H9 (cell line): ENCODE data around the gene PIP4P1. TPM values are rescaled to one million over a fixed set of nuclear protein-coding genes. Genes with fewer than 3 reads are reported as not detected.

ENCODE experiments used
- DNase-seq: peaks from one replicate; pipeline ENCODE4 v3.0.0-alpha.2; 2017
- H2AFZ ChIP-seq: one replicate; pipeline ENCODE4 v1.6.1; 2013; ENCODE audit warnings: mild to moderate bottlenecking, low read length, control low read depth, moderate library complexity
- H2AK5ac ChIP-seq: 2 replicates; pipeline ENCODE4 v1.6.1; 2013; ENCODE audit warnings: low read length, control low read depth, mixed read lengths; ENCODE audit not compliant: insufficient read length
- H2BK120ac ChIP-seq: one replicate; pipeline ENCODE4 v1.6.1; 2013; ENCODE audit warnings: low read depth, mild to moderate bottlenecking, low read length, control low read depth, inconsistent platforms; ENCODE audit not compliant: poor library complexity, severe bottlenecking
- H2BK12ac ChIP-seq: 2 replicates; pipeline ENCODE4 v1.6.1; 2013; ENCODE audit warnings: low read length, control low read depth, mixed read lengths, low read depth; ENCODE audit not compliant: insufficient read length
- H2BK15ac ChIP-seq: 2 replicates; pipeline ENCODE4 v1.6.1; 2013; ENCODE audit warnings: low read depth, low read length, control low read depth
- H2BK20ac ChIP-seq: one replicate; pipeline ENCODE4 v1.6.1; 2013; ENCODE audit warnings: low read depth, mild to moderate bottlenecking, low read length, control low read depth, inconsistent platforms; ENCODE audit not compliant: poor library complexity, severe bottlenecking
- H2BK5ac ChIP-seq: 2 replicates; pipeline ENCODE4 v1.6.1; 2013; ENCODE audit warnings: low read length, control low read depth, mixed read lengths; ENCODE audit not compliant: insufficient read length
- H3K14ac ChIP-seq: 2 replicates; pipeline ENCODE4 v1.6.1; 2013; ENCODE audit warnings: low read length, control low read depth; ENCODE audit not compliant: insufficient read depth
- H3K18ac ChIP-seq: 2 replicates; pipeline ENCODE4 v1.6.1; 2013; ENCODE audit warnings: low read depth, mild to moderate bottlenecking, mixed read lengths, low read length, control low read depth; ENCODE audit not compliant: insufficient read length
- H3K23ac ChIP-seq: 2 replicates; pipeline ENCODE4 v1.6.1; 2013; ENCODE audit warnings: low read length, control low read depth, mixed read lengths, low read depth; ENCODE audit not compliant: insufficient read length
- H3K23me2 ChIP-seq: 2 replicates; pipeline ENCODE4 v1.6.1; 2013; ENCODE audit warnings: low read depth, mild to moderate bottlenecking, mixed read lengths, low read length, control low read depth; ENCODE audit not compliant: insufficient read length, poor library complexity, severe bottlenecking
- H3K27ac ChIP-seq: 2 replicates; pipeline ENCODE4 v1.5.1; 2013; ENCODE audit warnings: low read length, control low read depth, mixed read lengths, low read depth; ENCODE audit not compliant: insufficient read length
- H3K27me3 ChIP-seq: 2 replicates; pipeline ENCODE4 v1.6.1; 2013; ENCODE audit warnings: low read length, control low read depth, inconsistent platforms; ENCODE audit not compliant: insufficient read depth
- H3K4ac ChIP-seq: 2 replicates; pipeline ENCODE4 v1.6.1; 2013; ENCODE audit warnings: low read depth, mild to moderate bottlenecking, control low read depth, inconsistent platforms, low read length, moderate library complexity
- H3K4me1 ChIP-seq: 2 replicates; pipeline ENCODE4 v1.6.1; 2013; ENCODE audit warnings: low read length, control low read depth, inconsistent platforms; ENCODE audit not compliant: insufficient read depth
- H3K4me2 ChIP-seq: 2 replicates; pipeline ENCODE4 v1.6.1; 2013; ENCODE audit warnings: low read length, control low read depth, mixed read lengths; ENCODE audit not compliant: insufficient read length, insufficient read depth
- H3K56ac ChIP-seq: 2 replicates; pipeline ENCODE4 v1.6.1; 2013; ENCODE audit warnings: low read depth, mild to moderate bottlenecking, mixed read lengths, low read length, control low read depth; ENCODE audit not compliant: insufficient read length
- H3K79me1 ChIP-seq: 2 replicates; pipeline ENCODE4 v1.6.1; 2013; ENCODE audit warnings: low read depth, mild to moderate bottlenecking, moderate library complexity, low read length, control low read depth, inconsistent platforms; ENCODE audit not compliant: insufficient read depth, poor library complexity, severe bottlenecking
- H3K79me2 ChIP-seq: 2 replicates; pipeline ENCODE4 v1.6.1; 2013; ENCODE audit warnings: low read length, control low read depth, inconsistent platforms; ENCODE audit not compliant: insufficient read depth
- H3K9ac ChIP-seq: 2 replicates; pipeline ENCODE4 v1.6.1; 2013; ENCODE audit warnings: low read length, control low read depth, mixed read lengths; ENCODE audit not compliant: insufficient read length; ENCODE audit errors: extremely low read depth
- H3K9me3 ChIP-seq: one replicate; pipeline ENCODE4 v1.6.1; 2013; ENCODE audit warnings: low read depth, low read length, inconsistent platforms; ENCODE audit not compliant: control insufficient read depth
- H3T11ph ChIP-seq: one replicate; pipeline ENCODE4 v1.6.1; 2013; ENCODE audit warnings: mild to moderate bottlenecking, low read length, control low read depth, inconsistent platforms
- H4K20me1 ChIP-seq: one replicate; pipeline ENCODE4 v1.6.1; 2013; ENCODE audit not compliant: control insufficient read depth, insufficient read length, insufficient read depth
- H4K5ac ChIP-seq: 2 replicates; pipeline ENCODE4 v1.6.1; 2013; ENCODE audit warnings: low read depth, mild to moderate bottlenecking, mixed read lengths, low read length, control low read depth; ENCODE audit not compliant: insufficient read length
- H4K8ac ChIP-seq: replicated peaks from 2 replicates; pipeline ENCODE4 v1.6.1; 2013; ENCODE audit warnings: low read length, control low read depth, mixed read lengths, low read depth; ENCODE audit not compliant: insufficient read length
- H4K91ac ChIP-seq: 2 replicates; pipeline ENCODE4 v1.6.1; 2013; ENCODE audit warnings: low read depth, mild to moderate bottlenecking, moderate library complexity, mixed read lengths, low read length, control low read depth; ENCODE audit not compliant: insufficient read length
- H3K27ac Mint-ChIP-seq, 3 experiments: 2 replicates in 2 of 3; 3 replicates in 1 of 3; pipeline ENCODE4 v1.8.0; 2020 to 2021; ENCODE audit warnings: mixed read lengths in 3 of 3, mild to moderate bottlenecking in 1 of 3, moderate library complexity in 1 of 3
- H3K27me3 Mint-ChIP-seq: 2 replicates; pipeline ENCODE4 v1.8.0; 2021; ENCODE audit warnings: low read depth, mild to moderate bottlenecking, moderate library complexity, mixed read lengths
- H3K36me3 Mint-ChIP-seq, 3 experiments: 2 replicates in 2 of 3; 3 replicates in 1 of 3; pipeline ENCODE4 v1.8.0; 2020 to 2021; ENCODE audit warnings: low read depth in 3 of 3, mixed read lengths in 3 of 3; ENCODE audit not compliant: insufficient read depth in 1 of 3
- H3K4me1 Mint-ChIP-seq, 2 experiments: 2 replicates each; pipeline ENCODE4 v1.8.0; 2020; ENCODE audit warnings: mixed read lengths in 2 of 2
- H3K4me3 Mint-ChIP-seq, 2 experiments: 2 replicates in 1 of 2; 3 replicates in 1 of 2; pipeline ENCODE4 v1.8.0; 2020 to 2021; ENCODE audit warnings: mild to moderate bottlenecking in 2 of 2, mixed read lengths in 2 of 2, moderate library complexity in 1 of 2
- H3K9me3 Mint-ChIP-seq, 2 experiments: 2 replicates in 1 of 2; 3 replicates in 1 of 2; pipeline ENCODE4 v1.8.0; 2020; ENCODE audit warnings: mild to moderate bottlenecking in 2 of 2, mixed read lengths in 2 of 2, moderate library complexity in 1 of 2
- total RNA-seq: library from RNA; stranded (reverse); gene quantifications from 2 replicates; pipeline ENCODE4 v1.2.1, GENCODE V29; 2021
- TF ChIP-seq, protein P1 (sequence below): fragments of 200-600 bp; sonication (generic); conservative IDR thresholded peaks from 3 replicates; pipeline ENCODE4 v1.8.0; 2021; ENCODE audit warnings: antibody characterized with exemption, mild to moderate bottlenecking

PIP4P1 gene
- total RNA-seq, 1 experiment from 2014 or later: 41.6 TPM

DNA sequence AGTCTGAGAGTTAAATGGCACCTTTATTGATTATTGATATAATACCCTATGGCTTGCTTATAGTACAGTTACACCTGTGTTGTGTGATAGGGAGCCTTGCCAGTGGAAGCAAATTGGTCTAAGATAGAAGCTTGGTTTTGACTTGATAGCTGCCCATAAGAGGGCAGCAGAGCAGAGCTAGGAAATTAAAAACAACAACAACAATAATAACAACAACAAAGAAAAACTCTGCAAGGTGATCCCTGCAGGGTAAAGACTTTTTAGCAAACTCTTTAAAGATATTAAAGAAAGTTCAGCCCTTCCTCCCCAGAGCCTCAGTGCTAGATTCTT is 26.1 kb upstream of the PIP4P1 start:
- no peaks in the 10 kb centered on the region for H3K27me3 ChIP-seq
- no peaks in the 10 kb centered on the region for H3K27me3 Mint-ChIP-seq
- H4K5ac ChIP-seq: no peak overlapping the region
- H3K56ac ChIP-seq: no peak overlapping the region
- H3K79me1 ChIP-seq: no peaks in the 10 kb centered on the region
- H4K91ac ChIP-seq: no peak overlapping the region
- H2AK5ac ChIP-seq: no peak overlapping the region
- H3T11ph ChIP-seq: no peak overlapping the region
- no peaks in the 10 kb centered on the region for H3K9me3 Mint-ChIP-seq
- no peak overlapping the region for H3K4ac ChIP-seq
- H4K20me1 ChIP-seq: no peaks in the 10 kb centered on the region
- H3K23me2 ChIP-seq: no peaks in the 10 kb centered on the region
- H2AFZ ChIP-seq: no peak overlapping the region
- TF ChIP-seq, protein P1, sequence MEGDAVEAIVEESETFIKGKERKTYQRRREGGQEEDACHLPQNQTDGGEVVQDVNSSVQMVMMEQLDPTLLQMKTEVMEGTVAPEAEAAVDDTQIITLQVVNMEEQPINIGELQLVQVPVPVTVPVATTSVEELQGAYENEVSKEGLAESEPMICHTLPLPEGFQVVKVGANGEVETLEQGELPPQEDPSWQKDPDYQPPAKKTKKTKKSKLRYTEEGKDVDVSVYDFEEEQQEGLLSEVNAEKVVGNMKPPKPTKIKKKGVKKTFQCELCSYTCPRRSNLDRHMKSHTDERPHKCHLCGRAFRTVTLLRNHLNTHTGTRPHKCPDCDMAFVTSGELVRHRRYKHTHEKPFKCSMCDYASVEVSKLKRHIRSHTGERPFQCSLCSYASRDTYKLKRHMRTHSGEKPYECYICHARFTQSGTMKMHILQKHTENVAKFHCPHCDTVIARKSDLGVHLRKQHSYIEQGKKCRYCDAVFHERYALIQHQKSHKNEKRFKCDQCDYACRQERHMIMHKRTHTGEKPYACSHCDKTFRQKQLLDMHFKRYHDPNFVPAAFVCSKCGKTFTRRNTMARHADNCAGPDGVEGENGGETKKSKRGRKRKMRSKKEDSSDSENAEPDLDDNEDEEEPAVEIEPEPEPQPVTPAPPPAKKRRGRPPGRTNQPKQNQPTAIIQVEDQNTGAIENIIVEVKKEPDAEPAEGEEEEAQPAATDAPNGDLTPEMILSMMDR: peak; percentile 49
- no peak overlapping the region for H3K27ac Mint-ChIP-seq
- no peaks in the 10 kb centered on the region for H3K9me3 ChIP-seq
- no peak overlapping the region for H3K9ac ChIP-seq
- peaks cover 38 to 41% of the 10 kb centered on the region in 2 experiments for H3K4me1 Mint-ChIP-seq
- no peak overlapping the region for H3K14ac ChIP-seq
- H4K8ac ChIP-seq: no peak overlapping the region
- H3K4me2 ChIP-seq: no peak overlapping the region
- no peaks in the 10 kb centered on the region for H3K79me2 ChIP-seq
- H2BK5ac ChIP-seq: no peak overlapping the region
- H2BK15ac ChIP-seq: no peak overlapping the region
- no peak overlapping the region for H3K27ac ChIP-seq
- no peak overlapping the region for H2BK20ac ChIP-seq
- no peak overlapping the region for H3K4me3 Mint-ChIP-seq
- no peaks in the 10 kb centered on the region; a peak in 1 of 7 replicates for H3K36me3 Mint-ChIP-seq
- H3K18ac ChIP-seq: no peak overlapping the region
- H2BK12ac ChIP-seq: no peak overlapping the region
- H2BK120ac ChIP-seq: no peak overlapping the region
- DNase-seq: no peak
- peaks cover 4% of the 10 kb centered on the region; the same call in 1 of the 2 replicates for H3K4me1 ChIP-seq
- H3K23ac ChIP-seq: no peak overlapping the region
